RWPE2 (cell line): ENCODE data around the gene ARMH4.

Experiments
- ATAC-seq: fragments of 200-7000 bp; cut with Tn5 transposase; 3 replicates; pipeline ENCODE4 v1.9.1; 2021; ENCODE audit warnings: low read depth
- DNase-seq: peaks from one replicate; pipeline ENCODE4 v3.0.0-alpha.2; 2020; ENCODE audit warnings: low spot score
- H3K27ac ChIP-seq: fragments of 450-650 bp; 2 replicates; pipeline ENCODE4 v1.5.1; 2017; ENCODE audit warnings: mild to moderate bottlenecking; ENCODE audit not compliant: poor library complexity, severe bottlenecking
- H3K27me3 ChIP-seq: fragments of 250-450 bp; sonication (Bioruptor Pico); 2 replicates; pipeline ENCODE4 v1.5.1; 2021; ENCODE audit warnings: mild to moderate bottlenecking, moderate library complexity; ENCODE audit not compliant: insufficient read depth, poor library complexity, severe bottlenecking
- H3K36me3 ChIP-seq: fragments of 250-450 bp; sonication (Bioruptor Pico); 2 replicates; pipeline ENCODE4 v1.5.1; 2020; ENCODE audit warnings: low read depth, mild to moderate bottlenecking, moderate library complexity
- H3K4me1 ChIP-seq: fragments of 250-450 bp; sonication (Bioruptor Pico); 2 replicates; pipeline ENCODE4 v1.5.1; 2021; ENCODE audit warnings: mild to moderate bottlenecking, moderate library complexity; ENCODE audit not compliant: insufficient read depth, poor library complexity, severe bottlenecking
- H3K4me3 ChIP-seq: fragments of 250-450 bp; sonication (Bioruptor Pico); 2 replicates; pipeline ENCODE4 v1.5.1; 2021; ENCODE audit warnings: mild to moderate bottlenecking, moderate library complexity; ENCODE audit not compliant: severe bottlenecking
- H3K9me3 ChIP-seq: fragments of 250-450 bp; sonication (Bioruptor Pico); 2 replicates; pipeline ENCODE4 v1.5.1; 2021; ENCODE audit warnings: mild to moderate bottlenecking, moderate library complexity; ENCODE audit not compliant: severe bottlenecking
- CTCF ChIP-seq: fragments of 450-650 bp; IDR thresholded peaks from one replicate; pipeline ENCODE4 v1.5.1; 2017; ENCODE audit warnings: mild to moderate bottlenecking, moderate library complexity; ENCODE audit not compliant: poor library complexity, severe bottlenecking

ARMH4 gene

GRCh38 chr14:58138031-58138713 is 13.8 kb downstream of the ARMH4 start:
- Histone ChIP-seq H3K27ac (no peak overlapping the region), H3K4me3 (no peak overlapping the region)

GRCh38 chr14:58133739-58134138 is 18.3 kb downstream of the ARMH4 start:
- no peak for TF ChIP-seq CTCF
- ATAC-seq (peak; percentile 98), DNase-seq (no peak)
- Histone ChIP-seq H3K9me3 (no peaks in the 10 kb centered on the region), H3K4me3 (no peak overlapping the region), H3K27ac (no peak overlapping the region), H3K36me3 (no peaks in the 10 kb centered on the region), H3K4me1 (no peaks in the 10 kb centered on the region), H3K27me3 (no peaks in the 10 kb centered on the region)

More at GRCh38 chr14:58138031-58138713, 13.8 kb downstream of the ARMH4 start:
- TF ChIP-seq CTCF = no peak
- no peaks in the 10 kb centered on the region for H3K36me3 ChIP-seq
- DNase-seq (no peak), ATAC-seq (peak; percentile 7; the same call in 1 of the 3 replicates)
- no peaks in the 10 kb centered on the region for H3K27me3 ChIP-seq
- H3K9me3 ChIP-seq = no peaks in the 10 kb centered on the region
- no peaks in the 10 kb centered on the region for H3K4me1 ChIP-seq

GRCh38 chr14:58131386-58131785 is 20.6 kb downstream of the ARMH4 start:
- no peaks in the 10 kb centered on the region for H3K36me3 ChIP-seq
- no peak for DNase-seq
- no peaks in the 10 kb centered on the region for H3K4me1 ChIP-seq
- H3K4me3 ChIP-seq = no peak overlapping the region
- H3K27ac ChIP-seq = no peak overlapping the region
- no peaks in the 10 kb centered on the region for H3K9me3 ChIP-seq
- ATAC-seq = 0 out of 3 replicates have a peak, but pooled peaks have one; percentile 7
- no peaks in the 10 kb centered on the region for H3K27me3 ChIP-seq
- no peak for TF ChIP-seq CTCF

- DNase-seq = no peak
- no peaks in the 10 kb centered on the region for H3K36me3 ChIP-seq
- H3K4me1 ChIP-seq = no peaks in the 10 kb centered on the region
- ATAC-seq = no peak
- no peak overlapping the region for H3K27ac ChIP-seq
- no peaks in the 10 kb centered on the region for H3K27me3 ChIP-seq
- TF ChIP-seq CTCF = no peak
- H3K9me3 ChIP-seq = no peaks in the 10 kb centered on the region
- H3K4me3 ChIP-seq = no peak overlapping the region
Measured at GRCh38 chr14:58130116-58130782, 21.8 kb downstream of the ARMH4 start.

GRCh38 chr14:58129208-58129607 is 22.8 kb downstream of the ARMH4 start:
- peak; percentile 29 for TF ChIP-seq CTCF
- no peaks in the 10 kb centered on the region for H3K36me3 ChIP-seq

More at GRCh38 chr14:58129208-58129607, 22.8 kb downstream of the ARMH4 start:
- Histone ChIP-seq H3K9me3 (no peaks in the 10 kb centered on the region), H3K4me3 (no peak overlapping the region), H3K27ac (no peak overlapping the region), H3K27me3 (no peaks in the 10 kb centered on the region), H3K4me1 (no peaks in the 10 kb centered on the region)
- ATAC-seq = no peak
- DNase-seq = no peak
